Glutamatergic neuron (in vitro differentiated cells): ENCODE measurements around the gene ZNRF3. TPM values are rescaled to one million over a fixed set of nuclear protein-coding genes. Genes with fewer than 3 reads are reported as not detected.
"Not testable (repeated sequence)": the region's sequence is repeated elsewhere in the genome, so short reads cannot be mapped to it uniquely, and the experiment has no call there.

Source experiments
- DNase-seq: peaks from one replicate; pipeline ENCODE4 v3.0.0; 2022
- H3K27ac Mint-ChIP-seq: one replicate; pipeline ENCODE4 v1.8.0; 2020; ENCODE audit warnings: mild to moderate bottlenecking, mixed read lengths, inconsistent platforms; ENCODE audit not compliant: unreplicated experiment
- H3K27me3 Mint-ChIP-seq: one replicate; pipeline ENCODE4 v1.8.0; 2020; ENCODE audit warnings: mild to moderate bottlenecking, moderate library complexity, mixed read lengths, inconsistent platforms; ENCODE audit not compliant: unreplicated experiment
- H3K36me3 Mint-ChIP-seq: one replicate; pipeline ENCODE4 v1.8.0; 2020; ENCODE audit warnings: mild to moderate bottlenecking, mixed read lengths, inconsistent platforms; ENCODE audit not compliant: unreplicated experiment
- H3K4me1 Mint-ChIP-seq: one replicate; pipeline ENCODE4 v1.8.0; 2020; ENCODE audit warnings: mild to moderate bottlenecking, low read depth, mixed read lengths, inconsistent platforms; ENCODE audit not compliant: unreplicated experiment
- H3K4me3 Mint-ChIP-seq: one replicate; pipeline ENCODE4 v1.8.0; 2020; ENCODE audit warnings: mild to moderate bottlenecking, mixed read lengths, inconsistent platforms; ENCODE audit not compliant: unreplicated experiment
- H3K9me3 Mint-ChIP-seq: one replicate; pipeline ENCODE4 v1.8.0; 2020; ENCODE audit warnings: mild to moderate bottlenecking, moderate library complexity, mixed read lengths, inconsistent platforms; ENCODE audit not compliant: unreplicated experiment
- CTCF ChIP-seq: fragments of 200-600 bp; sonication (generic); IDR thresholded peaks from one replicate; pipeline ENCODE4 v1.5.0; 2021; ENCODE audit not compliant: partially characterized antibody, unreplicated experiment
- total RNA-seq: library from RNA; stranded (reverse); fragmentation: NEBNext Ultra II Directional; extraction: Animal tissue kit (Norgen Biotek cat#: 25700); gene quantifications from one replicate; pipeline ENCODE4 v1.2.1, GENCODE V29; 2021; ENCODE audit not compliant: unreplicated experiment

The ZNRF3 gene
- total RNA-seq, 1 donor from 2014 or later: 8.3 TPM

GRCh38 chr22:28843633-28844032, 39.7 kb upstream of the ZNRF3 start:
- no peak overlapping the region for H3K27ac Mint-ChIP-seq
- H3K9me3 Mint-ChIP-seq: peaks cover 3% of the 10 kb centered on the region
- TF ChIP-seq CTCF: no peak
- H3K27me3 Mint-ChIP-seq: peaks cover 5% of the 10 kb centered on the region
- no peaks in the 10 kb centered on the region for H3K4me1 Mint-ChIP-seq
- H3K36me3 Mint-ChIP-seq: peaks cover 8% of the 10 kb centered on the region
- H3K4me3 Mint-ChIP-seq: no peak overlapping the region
- DNase-seq: no peak

- H3K27me3 Mint-ChIP-seq, H3K27ac Mint-ChIP-seq, DNase-seq, H3K4me3 Mint-ChIP-seq, H3K9me3 Mint-ChIP-seq, H3K4me1 Mint-ChIP-seq, H3K36me3 Mint-ChIP-seq: not testable (repeated sequence)
These were observed 39.1 kb upstream of the ZNRF3 start for GRCh38 chr22:28844277-28844676.

- H3K27me3 Mint-ChIP-seq: peaks cover 5% of the 10 kb centered on the region
- peaks cover 3% of the 10 kb centered on the region for H3K9me3 Mint-ChIP-seq
- H3K4me1 Mint-ChIP-seq: no peaks in the 10 kb centered on the region
- no peak overlapping the region for H3K4me3 Mint-ChIP-seq
- H3K36me3 Mint-ChIP-seq: peaks cover 8% of the 10 kb centered on the region
- no peak for TF ChIP-seq CTCF
- no peak overlapping the region for H3K27ac Mint-ChIP-seq
- no peak for DNase-seq
These were observed 36.4 kb upstream of the ZNRF3 start for GRCh38 chr22:28846994-28847393.

- Mint-ChIP-seq H3K9me3 (no peaks in the 10 kb centered on the region), H3K27ac (no peak overlapping the region), H3K4me3 (no peak overlapping the region), H3K27me3 (no peaks in the 10 kb centered on the region), H3K4me1 (no peaks in the 10 kb centered on the region), H3K36me3 (no peaks in the 10 kb centered on the region)
- peak; percentile 95 for TF ChIP-seq CTCF
- no peak for DNase-seq
These were observed 27.8 kb upstream of the ZNRF3 start for GRCh38 chr22:28855355-28856094.

- Mint-ChIP-seq H3K27me3 (no peaks in the 10 kb centered on the region), H3K27ac (no peak overlapping the region), H3K9me3 (no peaks in the 10 kb centered on the region), H3K4me3 (no peak overlapping the region), H3K36me3 (no peaks in the 10 kb centered on the region), H3K4me1 (no peaks in the 10 kb centered on the region)
- TF ChIP-seq CTCF: no peak
- DNase-seq: no peak
These were observed 27.3 kb upstream of the ZNRF3 start for GRCh38 chr22:28856095-28856455.

- H3K27me3 Mint-ChIP-seq: no peaks in the 10 kb centered on the region
- no peaks in the 10 kb centered on the region for H3K9me3 Mint-ChIP-seq
- H3K36me3 Mint-ChIP-seq: no peaks in the 10 kb centered on the region
- TF ChIP-seq CTCF: no peak
- no peak for DNase-seq
- no peak overlapping the region for H3K27ac Mint-ChIP-seq
- no peaks in the 10 kb centered on the region for H3K4me1 Mint-ChIP-seq
- no peak overlapping the region for H3K4me3 Mint-ChIP-seq
These were observed 26.1 kb upstream of the ZNRF3 start for GRCh38 chr22:28857288-28857687.
